ENCODE data around the gene KIAA1191.

The KIAA1191 gene

GRCh38 chr5:176379881-176380280 is 18.3 kb upstream of the KIAA1191 start:
- Histone ChIP-seq H3K36me3 (ENCODE audit: insufficient read depth) (no peaks in the 10 kb centered on the region), H4K20me1 (ENCODE audit: insufficient read depth) (no peaks in the 10 kb centered on the region), H3K79me2 (ENCODE audit: insufficient read depth, low read depth) (no peaks in the 10 kb centered on the region), H3K27ac (no peak overlapping the region), H2AFZ (ENCODE audit: low read depth) (no peak overlapping the region), H3K27me3 (ENCODE audit: insufficient read depth, low read depth) (no peaks in the 10 kb centered on the region), H3K4me2 (no peak overlapping the region), H3K4me1 (ENCODE audit: low read depth, poor library complexity, severe bottlenecking) (no peaks in the 10 kb centered on the region), H3K4me3 (IDR thresholded peaks at IDR 0.05; ENCODE audit: insufficient read depth, low read depth, low read length) (no peak overlapping the region), H3K9ac (no peak overlapping the region)
- TF ChIP-seq CTCF (conservative IDR thresholded peaks at IDR 0.05; ENCODE audit: low read depth, low read length): no peak

GRCh38 chr5:176373100-176373818 is 11.7 kb upstream of the KIAA1191 start:
- H4K20me1 ChIP-seq (ENCODE audit: insufficient read depth): no peaks in the 10 kb centered on the region
- H3K9ac ChIP-seq: no peak overlapping the region
- no peak overlapping the region for H3K4me2 ChIP-seq
- no peak overlapping the region for H3K27ac ChIP-seq
- H3K4me1 ChIP-seq (ENCODE audit: low read depth, poor library complexity, severe bottlenecking): no peaks in the 10 kb centered on the region
- no peaks in the 10 kb centered on the region for H3K36me3 ChIP-seq (ENCODE audit: insufficient read depth)
- H3K4me3 ChIP-seq (IDR thresholded peaks at IDR 0.05; ENCODE audit: insufficient read depth, low read depth, low read length): no peak overlapping the region
- no peak for TF ChIP-seq CTCF (conservative IDR thresholded peaks at IDR 0.05; ENCODE audit: low read depth, low read length)
- H3K79me2 ChIP-seq (ENCODE audit: insufficient read depth, low read depth): no peaks in the 10 kb centered on the region
- no peaks in the 10 kb centered on the region for H3K27me3 ChIP-seq (ENCODE audit: insufficient read depth, low read depth)
- no peak overlapping the region for H2AFZ ChIP-seq (ENCODE audit: low read depth)

GRCh38 chr5:176371621-176372539 is 10.3 kb upstream of the KIAA1191 start:
- H3K27me3 ChIP-seq (ENCODE audit: insufficient read depth, low read depth): no peaks in the 10 kb centered on the region
- TF ChIP-seq CTCF (conservative IDR thresholded peaks at IDR 0.05; ENCODE audit: low read depth, low read length): no peak
- H3K9ac ChIP-seq: no peak overlapping the region
- H3K4me3 ChIP-seq (IDR thresholded peaks at IDR 0.05; ENCODE audit: insufficient read depth, low read depth, low read length): no peak overlapping the region
- no peaks in the 10 kb centered on the region for H4K20me1 ChIP-seq (ENCODE audit: insufficient read depth)
- no peaks in the 10 kb centered on the region for H3K79me2 ChIP-seq (ENCODE audit: insufficient read depth, low read depth)
- no peak overlapping the region for H3K27ac ChIP-seq
- H3K36me3 ChIP-seq (ENCODE audit: insufficient read depth): no peaks in the 10 kb centered on the region
- H3K4me1 ChIP-seq (ENCODE audit: low read depth, poor library complexity, severe bottlenecking): no peaks in the 10 kb centered on the region
- H3K4me2 ChIP-seq: no peak overlapping the region
- no peak overlapping the region for H2AFZ ChIP-seq (ENCODE audit: low read depth)

GRCh38 chr5:176369934-176370711 is 8.6 kb upstream of the KIAA1191 start:
- no peak overlapping the region for H3K4me3 ChIP-seq (IDR thresholded peaks at IDR 0.05; ENCODE audit: insufficient read depth, low read depth, low read length)
- H4K20me1 ChIP-seq (ENCODE audit: insufficient read depth): no peaks in the 10 kb centered on the region
- H3K4me1 ChIP-seq (ENCODE audit: low read depth, poor library complexity, severe bottlenecking): no peaks in the 10 kb centered on the region
- no peak overlapping the region for H3K27ac ChIP-seq
- no peak overlapping the region for H3K9ac ChIP-seq
- H3K79me2 ChIP-seq (ENCODE audit: insufficient read depth, low read depth): no peaks in the 10 kb centered on the region
- H3K36me3 ChIP-seq (ENCODE audit: insufficient read depth): no peaks in the 10 kb centered on the region
- H3K4me2 ChIP-seq: no peak overlapping the region
- TF ChIP-seq CTCF (conservative IDR thresholded peaks at IDR 0.05; ENCODE audit: low read depth, low read length): no peak
- H3K27me3 ChIP-seq (ENCODE audit: insufficient read depth, low read depth): no peaks in the 10 kb centered on the region
- H2AFZ ChIP-seq (ENCODE audit: low read depth): no peak overlapping the region

All from KMS-11 (cell line).